IMR-90 (cell line): Measurements from ENCODE around the gene RASSF5. TPM values are rescaled to one million over a fixed set of nuclear protein-coding genes. Genes with fewer than 3 reads are reported as not detected.

ENCODE experiments used
- ATAC-seq: fragments of 200-7000 bp; cut with Tn5 transposase; 2 replicates; pipeline ENCODE4 v1.9.1; 2020; ENCODE audit warnings: low read depth, mild to moderate bottlenecking, moderate library complexity
- BruUV-seq: library from RNA; stranded (reverse); fragments of 400-500 nt; replicated peaks from 2 replicates; lab custom pipeline; 2021; lab: Mats Ljungman, UMichigan
- CTCF ChIA-PET: fragments of 300-600 bp; formaldehyde crosslinking; extraction: SDS; loops from one replicate; lab custom pipeline; 2021; ENCODE audit warnings: antibody characterized with exemption; lab: Yijun Ruan, JAX
- POLR2A ChIA-PET: fragments of 300-600 bp; sonication (Branson Sonifier 250); formaldehyde crosslinking; loops from one replicate; lab custom pipeline; 2022; ENCODE audit warnings: antibody characterized with exemption; ENCODE audit not compliant: unreplicated experiment; lab: Charles Lee
- DNase-seq: peaks from one replicate; pipeline ENCODE4 v3.0.0; 2013
- H2AFZ ChIP-seq: replicated peaks from 2 replicates; pipeline ENCODE3; 2013; ENCODE audit warnings: low read length, mild to moderate bottlenecking; ENCODE audit not compliant: poor library complexity
- H2AK5ac ChIP-seq: 2 replicates; pipeline ENCODE4 v1.6.1; 2013; ENCODE audit warnings: low read depth, low read length, inconsistent platforms
- H2AK9ac ChIP-seq: replicated peaks from 2 replicates; pipeline ENCODE3; 2013; ENCODE audit warnings: mild to moderate bottlenecking, low read depth, low read length, moderate library complexity; ENCODE audit not compliant: poor library complexity
- H2BK120ac ChIP-seq: 2 replicates; pipeline ENCODE4 v1.6.1; 2013; ENCODE audit warnings: low read depth, low read length, inconsistent platforms
- H2BK15ac ChIP-seq: 3 replicates; pipeline ENCODE4 v1.6.1; 2013; ENCODE audit warnings: low read depth, low read length, inconsistent platforms
- H2BK20ac ChIP-seq: 2 replicates; pipeline ENCODE4 v1.6.1; 2013; ENCODE audit warnings: low read depth, mild to moderate bottlenecking, inconsistent platforms, low read length, moderate library complexity
- H2BK5ac ChIP-seq: 2 replicates; pipeline ENCODE4 v1.6.1; 2013; ENCODE audit warnings: mild to moderate bottlenecking, low read depth, low read length, inconsistent platforms; ENCODE audit not compliant: poor library complexity, severe bottlenecking
- H3K14ac ChIP-seq: replicated peaks from 2 replicates; pipeline ENCODE4 v1.6.1; 2013; ENCODE audit warnings: low read depth, low read length, inconsistent platforms
- H3K18ac ChIP-seq: 2 replicates; pipeline ENCODE4 v1.6.1; 2013; ENCODE audit warnings: low read depth, low read length, control low read depth
- H3K23ac ChIP-seq: 2 replicates; pipeline ENCODE4 v1.6.1; 2013; ENCODE audit warnings: low read depth, low read length, inconsistent platforms
- H3K27ac ChIP-seq: 2 replicates; pipeline ENCODE4 v1.5.1; 2013; ENCODE audit warnings: mild to moderate bottlenecking, control low read depth, low read length; ENCODE audit not compliant: insufficient read depth
- H3K27me3 ChIP-seq: 2 replicates; pipeline ENCODE4 v1.6.1; 2013; ENCODE audit warnings: low read length; ENCODE audit not compliant: control insufficient read depth, insufficient read depth
- H3K36me3 ChIP-seq: 2 replicates; pipeline ENCODE4 v1.6.1; 2013; ENCODE audit warnings: low read length, mixed read lengths; ENCODE audit not compliant: control insufficient read depth, insufficient read depth
- H3K4ac ChIP-seq: 2 replicates; pipeline ENCODE4 v1.6.1; 2013; ENCODE audit warnings: low read depth, low read length, inconsistent platforms
- H3K4me1 ChIP-seq: 2 replicates; pipeline ENCODE4 v1.6.1; 2013; ENCODE audit warnings: low read length, mixed read lengths; ENCODE audit not compliant: control insufficient read depth, insufficient read depth
- H3K4me2 ChIP-seq: 2 replicates; pipeline ENCODE4 v1.6.1; 2013; ENCODE audit warnings: low read depth, mild to moderate bottlenecking, control low read depth, low read length, moderate library complexity
- H3K4me3 ChIP-seq: 2 replicates; pipeline ENCODE4 v1.5.1; 2013; ENCODE audit warnings: low read depth, mild to moderate bottlenecking, control low read depth, low read length, moderate library complexity; ENCODE audit not compliant: insufficient read depth
- H3K56ac ChIP-seq: 2 replicates; pipeline ENCODE4 v1.6.1; 2013; ENCODE audit warnings: low read length, inconsistent platforms; ENCODE audit not compliant: insufficient read depth; ENCODE audit errors: extremely low read depth
- H3K79me1 ChIP-seq, 2 experiments: 2 replicates each; pipeline ENCODE4 v1.6.1; 2013; ENCODE audit warnings: low read length in 2 of 2, inconsistent platforms in 1 of 2, low read depth in 1 of 2
- H3K9ac ChIP-seq: 2 replicates; pipeline ENCODE4 v1.6.1; 2013; ENCODE audit warnings: low read depth, low read length, control low read depth
- H3K9me1 ChIP-seq: 2 replicates; pipeline ENCODE4 v1.6.1; 2013; ENCODE audit warnings: low read length, inconsistent platforms; ENCODE audit not compliant: insufficient read depth
- H3K9me3 ChIP-seq: 2 replicates; pipeline ENCODE4 v1.6.1; 2013; ENCODE audit warnings: low read length; ENCODE audit not compliant: control insufficient read depth, insufficient read depth
- H4K20me1 ChIP-seq: 2 replicates; pipeline ENCODE4 v1.6.1; 2013; ENCODE audit warnings: low read length, inconsistent platforms; ENCODE audit not compliant: insufficient read depth
- H4K5ac ChIP-seq: 2 replicates; pipeline ENCODE4 v1.6.1; 2013; ENCODE audit warnings: mild to moderate bottlenecking, low read depth, low read length, control low read depth
- H4K8ac ChIP-seq, 2 experiments: 2 replicates each; pipeline ENCODE4 v1.6.1; 2013; ENCODE audit warnings: low read depth in 2 of 2, low read length in 2 of 2, control low read depth in 1 of 2, inconsistent platforms in 1 of 2
- H4K91ac ChIP-seq: 2 replicates; pipeline ENCODE4 v1.6.1; 2013; ENCODE audit warnings: low read depth, low read length, inconsistent platforms; ENCODE audit not compliant: insufficient read depth
- BHLHE40 ChIP-seq: fragments of 150-350 bp; IDR thresholded peaks from 2 replicates; pipeline ENCODE4 v1.6.1; 2016; ENCODE audit warnings: mild to moderate bottlenecking, low read depth, low read length
- CEBPB ChIP-seq: IDR thresholded peaks from 2 replicates; pipeline ENCODE4 v1.6.1; 2012; ENCODE audit warnings: low read depth, low read length, improper control_type of control experiment
- CHD1 ChIP-seq: IDR thresholded peaks from 2 replicates; pipeline ENCODE4 v1.6.1; 2012; ENCODE audit warnings: low read depth, low read length, improper control_type of control experiment
- CTCF ChIP-seq: conservative IDR thresholded peaks from 2 replicates; pipeline ENCODE4 v1.5.1; 2012; ENCODE audit warnings: mild to moderate bottlenecking, low read depth, low read length, improper control_type of control experiment
- ELK1 ChIP-seq: fragments of 150-350 bp; IDR thresholded peaks from 2 replicates; pipeline ENCODE4 v1.6.1; 2016; ENCODE audit warnings: low read depth, mild to moderate bottlenecking, low read length, moderate library complexity, borderline replicate concordance
- FOS ChIP-seq: fragments of 150-350 bp; IDR thresholded peaks from 2 replicates; pipeline ENCODE4 v1.6.1; 2016; ENCODE audit warnings: low read depth, low read length
- MAFK ChIP-seq: IDR thresholded peaks from 2 replicates; pipeline ENCODE4 v1.6.1; 2012; ENCODE audit warnings: low read depth, low read length, improper control_type of control experiment
- MAZ ChIP-seq: IDR thresholded peaks from 2 replicates; pipeline ENCODE4 v1.6.1; 2012; ENCODE audit warnings: low read depth, mild to moderate bottlenecking, low read length, improper control_type of control experiment, moderate library complexity, borderline replicate concordance
- MXI1 ChIP-seq: IDR thresholded peaks from 2 replicates; pipeline ENCODE4 v1.6.1; 2012; ENCODE audit warnings: low read depth, mild to moderate bottlenecking, low read length, moderate library complexity, borderline replicate concordance
- NFE2L2 ChIP-seq: fragments of 150-350 bp; IDR thresholded peaks from 2 replicates; pipeline ENCODE4 v1.6.1; 2016; ENCODE audit warnings: low read depth, mild to moderate bottlenecking, low read length
- POLR2A ChIP-seq: IDR thresholded peaks from 2 replicates; pipeline ENCODE4 v1.6.1; 2012; ENCODE audit warnings: mild to moderate bottlenecking, low read depth, low read length
- RAD21 ChIP-seq: IDR thresholded peaks from 2 replicates; pipeline ENCODE4 v1.6.1; 2012; ENCODE audit warnings: low read length, improper control_type of control experiment
- RCOR1 ChIP-seq: IDR thresholded peaks from 2 replicates; pipeline ENCODE4 v1.6.1; 2012; ENCODE audit warnings: mild to moderate bottlenecking, low read length, improper control_type of control experiment; ENCODE audit not compliant: insufficient replicate concordance
- RFX5 ChIP-seq: IDR thresholded peaks from 2 replicates; pipeline ENCODE4 v1.8.0; 2012; ENCODE audit warnings: low read depth, mild to moderate bottlenecking, low read length, moderate library complexity
- SMC3 ChIP-seq: fragments of 150-350 bp; IDR thresholded peaks from 2 replicates; pipeline ENCODE4 v1.6.1; 2016; ENCODE audit warnings: low read depth, mild to moderate bottlenecking, antibody characterized with exemption, low read length, moderate library complexity
- USF2 ChIP-seq: fragments of 150-350 bp; IDR thresholded peaks from 2 replicates; pipeline ENCODE4 v1.6.1; 2017; ENCODE audit warnings: mild to moderate bottlenecking, antibody characterized with exemption, low read length, low read depth
- WGBS, 2 experiments: methylation state at CpG; one replicate each; pipeline versions ENCODE4 v1.1.5 to v1.1.7; 2013; ENCODE audit warnings: missing lambda C conversion rate in 2 of 2; ENCODE audit not compliant: insufficient read length in 1 of 2; ENCODE audit errors: extremely low coverage in 2 of 2; 5-methylcytosine and 5-hydroxymethylcytosine counted together
- dilution Hi-C: fragments of 300-500 bp; cut with HindIII; formaldehyde crosslinking; loops from one replicate; pipeline ENCODE4 v1.14.3; 2018; ENCODE audit warnings: low sequenced_read_pairs; ENCODE audit not compliant: unreplicated experiment
- in situ Hi-C: fragments of 300-500 bp; cut with MboI; formaldehyde crosslinking; loops from 3 replicates; pipeline ENCODE4 v1.14.3; 2019; ENCODE audit warnings: low sequenced_read_pairs, inconsistent platforms, mixed read lengths
- intact Hi-C: fragments of 100-400 bp; cut with micrococcal nuclease; formaldehyde crosslinking; loops from 2 replicates; pipeline ENCODE4 v1.10.0; 2022
- polyA plus RNA-seq, 3 experiments: library from polyadenylated mRNA; depleted of rRNA; stranded (reverse); fragments of >200 nt; gene quantifications; 2 replicates each; pipeline ENCODE4 v1.2.3, GENCODE V29; 2012; ENCODE audit warnings: low replicate concordance in 1 of 3
- total RNA-seq: library from RNA; depleted of rRNA; stranded (reverse); fragments of >200 nt; gene quantifications from 2 replicates; pipeline ENCODE4 v1.2.3, GENCODE V29; 2012

RASSF5 gene
- total and polyA plus RNA-seq, 2 of the 4 experiments (the other 2 are of a cell fraction): 0.18 to 1.1 TPM

GRCh38 chr1:206493279-206493678 lies 14.1 kb upstream of the RASSF5 start:
- no peak overlapping the region for H2AFZ ChIP-seq
- WGBS, 2 experiments: 95% methylated on average over 3 of the region's 9 CpGs; no CpG with 5 or more reads in 1 of the 2 experiments
- no peak overlapping the region for H3K56ac ChIP-seq

More at GRCh38 chr1:206493279-206493678, 14.1 kb upstream of the RASSF5 start:
- ChIA-PET CTCF (no interaction called here), POLR2A (no interaction called here)
- H4K20me1 ChIP-seq: no peaks in the 10 kb centered on the region; the same call in 1 of the 2 replicates
- intact Hi-C loops (loop anchor here (5.0 kb wide), 1 partner anchor 419 kb away; no protein-coding TSS in a partner anchor), in situ Hi-C loops (no loop called here), dilution Hi-C loops (no loop called here)
- no peaks in the 10 kb centered on the region for H3K9me3 ChIP-seq
- no peak overlapping the region for H2BK120ac ChIP-seq
- H2AK9ac ChIP-seq: no peak overlapping the region
- no peak overlapping the region for H2BK20ac ChIP-seq
- H3K23ac ChIP-seq: no peak overlapping the region
- no peak overlapping the region for H3K27ac ChIP-seq
- no peaks in the 10 kb centered on the region for H3K79me1 ChIP-seq
- H3K14ac ChIP-seq: no peak overlapping the region
- no peak overlapping the region for H3K4me3 ChIP-seq
- no peak overlapping the region for H3K18ac ChIP-seq
- no peak overlapping the region for H4K5ac ChIP-seq
- no peak for ATAC-seq
- BruUV-seq: no TSS peak
- H3K27me3 ChIP-seq: no peaks in the 10 kb centered on the region
- no peak overlapping the region for H2BK5ac ChIP-seq
- H3K4me2 ChIP-seq: no peak overlapping the region
- H3K36me3 ChIP-seq: peaks cover 39% of the 10 kb centered on the region
- no peak overlapping the region for H3K9ac ChIP-seq
- DNase-seq: no peak
- no peak overlapping the region for H4K91ac ChIP-seq
- peaks cover 4% of the 10 kb centered on the region for H3K4me1 ChIP-seq
- H4K8ac ChIP-seq: no peak overlapping the region
- TF ChIP-seq MAFK (no peak), SMC3 (no peak), RAD21 (no peak), CEBPB (no peak), POLR2A (no peak), RCOR1 (no peak), BHLHE40 (no peak), ELK1 (no peak), MAZ (no peak), FOS (no peak), NFE2L2 (no peak), RFX5 (no peak), USF2 (no peak), CHD1 (no peak), MXI1 (no peak), CTCF (no peak)
- no peak overlapping the region for H2AK5ac ChIP-seq
- 0 out of 2 replicates have a peak, but pooled peaks cover 7% of the 10 kb centered on the region for H3K9me1 ChIP-seq
- H2BK15ac ChIP-seq: no peak overlapping the region
- H3K4ac ChIP-seq: no peak overlapping the region
